Activated naive CD4-positive, alpha-beta T cell treated with anti-CD3 and anti-CD28 coated beads for 36 hours (primary cell): Measurements from ENCODE around the gene DTX2. TPM values are rescaled to one million over a fixed set of nuclear protein-coding genes. Genes with fewer than 3 reads are reported as not detected.
"Not testable (repeated sequence)": the region's sequence is repeated elsewhere in the genome, so short reads cannot be mapped to it uniquely, and the experiment has no call there.

ENCODE experiments used
- CTCF ChIA-PET: fragments of 350-600 bp; sonication (Branson Sonifier 250); formaldehyde crosslinking; loops from one replicate; lab custom pipeline; 2021; ENCODE audit warnings: antibody characterized with exemption; lab: Charles Lee
- DNase-seq: peaks from one replicate; pipeline ENCODE4 v3.0.0-alpha.2; 2020
- H3K27ac Mint-ChIP-seq: one replicate; pipeline ENCODE4 v1.8.0; 2021; ENCODE audit warnings: mild to moderate bottlenecking, mixed read lengths
- H3K27me3 Mint-ChIP-seq: one replicate; pipeline ENCODE4 v1.8.0; 2021; ENCODE audit warnings: low read depth, mixed read lengths
- H3K36me3 Mint-ChIP-seq: one replicate; pipeline ENCODE4 v1.8.0; 2021; ENCODE audit warnings: low read depth, mixed read lengths
- H3K4me1 Mint-ChIP-seq: one replicate; pipeline ENCODE4 v1.8.0; 2021; ENCODE audit warnings: low read depth, mixed read lengths
- H3K4me3 Mint-ChIP-seq: one replicate; pipeline ENCODE4 v1.8.0; 2021; ENCODE audit warnings: mild to moderate bottlenecking, moderate library complexity, mixed read lengths
- H3K9me3 Mint-ChIP-seq: one replicate; pipeline ENCODE4 v1.8.0; 2021; ENCODE audit warnings: mixed read lengths
- intact Hi-C: fragments of 100-400 bp; cut with micrococcal nuclease; formaldehyde crosslinking; loops from one replicate; pipeline ENCODE4 v1.15.1; 2023
- total RNA-seq, 2 experiments: library from RNA; stranded (reverse); gene quantifications; one replicate each; pipeline ENCODE4 v1.2.3, GENCODE V29; 2021

DTX2 gene
- total RNA-seq, 2 experiments from 2014 or later: 17.9 to 22.0 TPM

GRCh38 chr7:76512941-76513816 is 51.7 kb downstream of the DTX2 start:
- Mint-ChIP-seq H3K27me3 (no peaks in the 10 kb centered on the region), H3K4me3 (no peak overlapping the region), H3K4me1 (no peaks in the 10 kb centered on the region), H3K9me3 (no peaks in the 10 kb centered on the region), H3K27ac (no peak overlapping the region), H3K36me3 (no peaks in the 10 kb centered on the region)
- DNase-seq: no peak
- CTCF ChIA-PET: no interaction called here
- intact Hi-C loops: no loop called here

- Mint-ChIP-seq H3K36me3 (no peaks in the 10 kb centered on the region), H3K4me1 (no peaks in the 10 kb centered on the region), H3K27me3 (no peaks in the 10 kb centered on the region), H3K27ac (no peak overlapping the region), H3K4me3 (no peak overlapping the region), H3K9me3 (no peaks in the 10 kb centered on the region)
- CTCF ChIA-PET: no interaction called here
- DNase-seq: no peak
- intact Hi-C loops: no loop called here
Measured at GRCh38 chr7:76513817-76514799, 52.6 kb downstream of the DTX2 start.

- Mint-ChIP-seq H3K27me3 (no peaks in the 10 kb centered on the region), H3K27ac (no peak overlapping the region), H3K9me3 (no peaks in the 10 kb centered on the region), H3K4me3 (no peak overlapping the region), H3K4me1 (no peaks in the 10 kb centered on the region), H3K36me3 (no peaks in the 10 kb centered on the region)
- CTCF ChIA-PET: no interaction called here
- DNase-seq: no peak
- intact Hi-C loops: no loop called here
Measured at GRCh38 chr7:76514926-76515771, 53.6 kb downstream of the DTX2 start.

GRCh38 chr7:76515999-76516443 is 54.5 kb downstream of the DTX2 start:
- CTCF ChIA-PET: no interaction called here
- no peaks in the 10 kb centered on the region for H3K27me3 Mint-ChIP-seq
- no peak overlapping the region for H3K4me3 Mint-ChIP-seq
- H3K36me3 Mint-ChIP-seq: no peaks in the 10 kb centered on the region
- intact Hi-C loops: no loop called here
- DNase-seq: peak; percentile 63
- H3K4me1 Mint-ChIP-seq: peaks cover 2% of the 10 kb centered on the region
- H3K9me3 Mint-ChIP-seq: no peaks in the 10 kb centered on the region
- no peak overlapping the region for H3K27ac Mint-ChIP-seq

- H3K4me1 Mint-ChIP-seq, intact Hi-C loops, H3K4me3 Mint-ChIP-seq, CTCF ChIA-PET, H3K36me3 Mint-ChIP-seq, H3K27ac Mint-ChIP-seq, H3K27me3 Mint-ChIP-seq, H3K9me3 Mint-ChIP-seq, DNase-seq: not testable (repeated sequence)
Measured at GRCh38 chr7:76516932-76517331, 55.4 kb downstream of the DTX2 start.

- H3K9me3 Mint-ChIP-seq, H3K27ac Mint-ChIP-seq, CTCF ChIA-PET, H3K36me3 Mint-ChIP-seq, intact Hi-C loops, DNase-seq, H3K27me3 Mint-ChIP-seq, H3K4me3 Mint-ChIP-seq, H3K4me1 Mint-ChIP-seq: not testable (repeated sequence)
Measured at GRCh38 chr7:76526183-76526582, 64.7 kb downstream of the DTX2 start.

- H3K4me3 Mint-ChIP-seq, DNase-seq, intact Hi-C loops, H3K27me3 Mint-ChIP-seq, H3K36me3 Mint-ChIP-seq, CTCF ChIA-PET, H3K27ac Mint-ChIP-seq, H3K9me3 Mint-ChIP-seq, H3K4me1 Mint-ChIP-seq: not testable (repeated sequence)
Measured at GRCh38 chr7:76531643-76532042, 70.1 kb downstream of the DTX2 start.

GRCh38 chr7:76543197-76543596 is 81.7 kb downstream of the DTX2 start, which contains the start of gene SPDYE16:
TSS of gene SPDYE16 (minus strand) at chr7:76543297. CDS start at chr7:76541459, 1,838 bp downstream.
- H3K27me3 Mint-ChIP-seq, H3K9me3 Mint-ChIP-seq, CTCF ChIA-PET: not testable (repeated sequence)

GRCh38 chr7:76549025-76549854 is 87.7 kb downstream of the DTX2 start:
- CTCF ChIA-PET, H3K9me3 Mint-ChIP-seq, intact Hi-C loops, H3K27me3 Mint-ChIP-seq: not testable (repeated sequence)
- H3K36me3 Mint-ChIP-seq: peaks cover 11% of the 10 kb centered on the region
- peak overlapping the region; percentile 92 for H3K4me3 Mint-ChIP-seq
- peaks cover 20% of the 10 kb centered on the region for H3K4me1 Mint-ChIP-seq
- peak; percentile 89 for DNase-seq
- peak overlapping the region; percentile 84 for H3K27ac Mint-ChIP-seq

More at GRCh38 chr7:76543197-76543596, 81.7 kb downstream of the DTX2 start, which contains the start of gene SPDYE16:
- DNase-seq, intact Hi-C loops, H3K4me1 Mint-ChIP-seq, H3K27ac Mint-ChIP-seq, H3K36me3 Mint-ChIP-seq, H3K4me3 Mint-ChIP-seq: not testable (repeated sequence)

GRCh38 chr7:76549855-76550248 is 88.3 kb downstream of the DTX2 start:
- CTCF ChIA-PET, intact Hi-C loops, DNase-seq, H3K9me3 Mint-ChIP-seq, H3K27me3 Mint-ChIP-seq: not testable (repeated sequence)
- H3K27ac Mint-ChIP-seq: peak overlapping the region; percentile 70
- H3K4me3 Mint-ChIP-seq: peak overlapping the region; percentile 92
- H3K36me3 Mint-ChIP-seq: peaks cover 12% of the 10 kb centered on the region
- peaks cover 22% of the 10 kb centered on the region for H3K4me1 Mint-ChIP-seq

- DNase-seq, CTCF ChIA-PET, H3K27ac Mint-ChIP-seq, H3K4me3 Mint-ChIP-seq, intact Hi-C loops, H3K9me3 Mint-ChIP-seq, H3K27me3 Mint-ChIP-seq: not testable (repeated sequence)
- peaks cover 15% of the 10 kb centered on the region for H3K36me3 Mint-ChIP-seq
- peaks cover 32% of the 10 kb centered on the region for H3K4me1 Mint-ChIP-seq
Measured at GRCh38 chr7:76551992-76552391, 90.5 kb downstream of the DTX2 start.
